Effector CD8-positive, alpha-beta T cell (primary cell): ENCODE measurements around the gene CTDSP1.

Experiments
- DNase-seq: peaks from one replicate; lab custom pipeline; 2025; lab: John Stamatoyannopoulos, UW

The CTDSP1 gene

GRCh38 chr2:218400167-218400929, 680 bp downstream of the CTDSP1 start:
- peak; percentile 45 for DNase-seq

- DNase-seq = no peak
Measured at GRCh38 chr2:218400930-218401881, 1.5 kb downstream of the CTDSP1 start.

GRCh38 chr2:218401890-218402289, 2.2 kb downstream of the CTDSP1 start:
- no peak for DNase-seq

- DNase-seq = no peak
Measured at GRCh38 chr2:218402491-218402901, 2.8 kb downstream of the CTDSP1 start.

- no peak for DNase-seq
Measured at GRCh38 chr2:218402911-218403411, 3.3 kb downstream of the CTDSP1 start.

GRCh38 chr2:218403810-218404209, 4.1 kb downstream of the CTDSP1 start:
- no peak for DNase-seq

- no peak for DNase-seq
Measured at GRCh38 chr2:218404351-218405085, 4.8 kb downstream of the CTDSP1 start.

- DNase-seq = no peak
Measured at GRCh38 chr2:218405086-218405745, 5.5 kb downstream of the CTDSP1 start.

- DNase-seq = no peak
Measured at GRCh38 chr2:218405746-218406208, 6.1 kb downstream of the CTDSP1 start.

- DNase-seq = peak; percentile 78
Measured at GRCh38 chr2:218406209-218406948, 6.7 kb downstream of the CTDSP1 start.

GRCh38 chr2:218406949-218407618, 7.4 kb downstream of the CTDSP1 start:
- peak; percentile 54 for DNase-seq

- no peak for DNase-seq
Measured at GRCh38 chr2:218407717-218408116, 8.0 kb downstream of the CTDSP1 start.

- DNase-seq = no peak
Measured at GRCh38 chr2:218418321-218418716, 18.7 kb downstream of the CTDSP1 start.

- DNase-seq = no peak
Measured at GRCh38 chr2:218418717-218419458, 19.2 kb downstream of the CTDSP1 start, which contains the start of gene VIL1. Gene VIL1 (plus strand): TSS chr2:218419123. CDS start chr2:218423779, 4,656 bp downstream.

GRCh38 chr2:218419630-218420216, 20.1 kb downstream of the CTDSP1 start:
- DNase-seq = no peak

- no peak for DNase-seq
Measured at GRCh38 chr2:218421027-218421426, 21.4 kb downstream of the CTDSP1 start.

GRCh38 chr2:218422403-218423086, 22.9 kb downstream of the CTDSP1 start:
- DNase-seq = no peak

GRCh38 chr2:218423584-218423983, 23.9 kb downstream of the CTDSP1 start:
- no peak for DNase-seq
